GM12864 (cell line): ENCODE measurements around the gene TSGA10.
A peak's percentile ranks its signal among the peaks of the same experiment; 100 is the strongest.
"Not testable (repeated sequence)": the region's sequence is repeated elsewhere in the genome, so short reads cannot be mapped to it uniquely, and the experiment has no call there.

Source experiments
- DNase-seq: peaks from one replicate; pipeline ENCODE4 v3.0.0-alpha.2; 2011; ENCODE audit warnings: low read depth
- H3K4me3 ChIP-seq: 2 replicates; pipeline ENCODE4 v1.5.1; 2011; ENCODE audit warnings: mild to moderate bottlenecking, low read depth, low read length, control low read depth
- TF ChIP-seq, protein P1 (sequence below): IDR thresholded peaks from 2 replicates; pipeline ENCODE4 v1.5.1; 2011; ENCODE audit warnings: low read depth, mild to moderate bottlenecking, moderate library complexity, low read length, control low read depth, inconsistent platforms; ENCODE audit errors: missing control alignments

The TSGA10 gene, protein sequence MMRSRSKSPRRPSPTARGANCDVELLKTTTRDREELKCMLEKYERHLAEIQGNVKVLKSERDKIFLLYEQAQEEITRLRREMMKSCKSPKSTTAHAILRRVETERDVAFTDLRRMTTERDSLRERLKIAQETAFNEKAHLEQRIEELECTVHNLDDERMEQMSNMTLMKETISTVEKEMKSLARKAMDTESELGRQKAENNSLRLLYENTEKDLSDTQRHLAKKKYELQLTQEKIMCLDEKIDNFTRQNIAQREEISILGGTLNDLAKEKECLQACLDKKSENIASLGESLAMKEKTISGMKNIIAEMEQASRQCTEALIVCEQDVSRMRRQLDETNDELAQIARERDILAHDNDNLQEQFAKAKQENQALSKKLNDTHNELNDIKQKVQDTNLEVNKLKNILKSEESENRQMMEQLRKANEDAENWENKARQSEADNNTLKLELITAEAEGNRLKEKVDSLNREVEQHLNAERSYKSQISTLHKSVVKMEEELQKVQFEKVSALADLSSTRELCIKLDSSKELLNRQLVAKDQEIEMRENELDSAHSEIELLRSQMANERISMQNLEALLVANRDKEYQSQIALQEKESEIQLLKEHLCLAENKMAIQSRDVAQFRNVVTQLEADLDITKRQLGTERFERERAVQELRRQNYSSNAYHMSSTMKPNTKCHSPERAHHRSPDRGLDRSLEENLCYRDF

DNA sequence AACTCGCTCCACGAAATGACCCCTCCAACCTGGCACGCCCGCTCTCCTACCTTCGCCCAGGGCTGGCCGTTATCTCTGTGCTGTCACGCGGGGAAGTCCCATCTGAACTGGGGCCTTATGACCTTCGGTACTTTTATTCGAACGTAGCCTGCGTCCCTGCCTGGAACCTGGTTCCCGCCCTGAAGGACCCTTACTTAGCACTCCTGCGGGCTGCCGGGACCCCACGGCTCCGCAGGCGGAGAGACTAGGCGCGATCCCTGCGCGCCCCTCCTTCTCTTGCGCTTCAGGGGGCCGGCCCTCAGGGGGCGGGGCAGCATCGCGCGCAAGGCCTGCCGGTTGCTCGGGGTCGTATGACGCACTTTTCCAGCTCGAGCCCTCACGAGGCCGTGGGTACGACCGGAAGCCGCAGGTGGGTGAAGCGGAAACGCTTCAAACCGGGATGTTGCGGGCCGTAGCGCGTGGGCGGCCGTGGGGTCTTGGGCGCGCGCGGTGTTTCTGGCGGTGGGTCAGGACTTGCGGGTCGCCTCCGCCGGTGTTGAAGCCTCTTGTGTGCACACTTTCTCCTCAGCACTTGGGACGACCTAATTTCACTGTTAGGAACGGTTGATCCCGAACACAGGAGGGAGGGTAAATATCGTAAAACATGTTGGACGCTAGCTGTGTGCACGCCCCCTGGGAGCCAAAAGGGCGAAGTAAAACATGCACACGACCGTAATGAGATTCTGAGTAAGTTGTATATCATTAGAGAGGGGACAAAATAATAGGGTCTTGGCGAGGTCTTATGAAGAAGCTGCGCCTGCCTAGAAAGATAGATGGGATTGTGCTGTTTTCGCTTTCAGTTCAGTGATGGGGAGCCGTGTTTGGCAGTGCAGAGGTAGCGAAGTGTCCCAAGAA, at the start of gene TSGA10, which contains the start of gene LIPT1:
Gene TSGA10, minus strand, starts transcription at position 300 of the 894 bp plus-strand sequence. CDS start 45,503 bp downstream, outside the sequence.
Gene LIPT1, plus strand, starts transcription at position 325 of the 894 bp plus-strand sequence. CDS start 6,991 bp downstream, outside the sequence.
- DNase-seq = peak; percentile 86
- TF ChIP-seq, protein P1, sequence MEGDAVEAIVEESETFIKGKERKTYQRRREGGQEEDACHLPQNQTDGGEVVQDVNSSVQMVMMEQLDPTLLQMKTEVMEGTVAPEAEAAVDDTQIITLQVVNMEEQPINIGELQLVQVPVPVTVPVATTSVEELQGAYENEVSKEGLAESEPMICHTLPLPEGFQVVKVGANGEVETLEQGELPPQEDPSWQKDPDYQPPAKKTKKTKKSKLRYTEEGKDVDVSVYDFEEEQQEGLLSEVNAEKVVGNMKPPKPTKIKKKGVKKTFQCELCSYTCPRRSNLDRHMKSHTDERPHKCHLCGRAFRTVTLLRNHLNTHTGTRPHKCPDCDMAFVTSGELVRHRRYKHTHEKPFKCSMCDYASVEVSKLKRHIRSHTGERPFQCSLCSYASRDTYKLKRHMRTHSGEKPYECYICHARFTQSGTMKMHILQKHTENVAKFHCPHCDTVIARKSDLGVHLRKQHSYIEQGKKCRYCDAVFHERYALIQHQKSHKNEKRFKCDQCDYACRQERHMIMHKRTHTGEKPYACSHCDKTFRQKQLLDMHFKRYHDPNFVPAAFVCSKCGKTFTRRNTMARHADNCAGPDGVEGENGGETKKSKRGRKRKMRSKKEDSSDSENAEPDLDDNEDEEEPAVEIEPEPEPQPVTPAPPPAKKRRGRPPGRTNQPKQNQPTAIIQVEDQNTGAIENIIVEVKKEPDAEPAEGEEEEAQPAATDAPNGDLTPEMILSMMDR = peak; percentile 9
- peak within 1 kb of the TSS; percentile 70 for H3K4me3 ChIP-seq

DNA sequence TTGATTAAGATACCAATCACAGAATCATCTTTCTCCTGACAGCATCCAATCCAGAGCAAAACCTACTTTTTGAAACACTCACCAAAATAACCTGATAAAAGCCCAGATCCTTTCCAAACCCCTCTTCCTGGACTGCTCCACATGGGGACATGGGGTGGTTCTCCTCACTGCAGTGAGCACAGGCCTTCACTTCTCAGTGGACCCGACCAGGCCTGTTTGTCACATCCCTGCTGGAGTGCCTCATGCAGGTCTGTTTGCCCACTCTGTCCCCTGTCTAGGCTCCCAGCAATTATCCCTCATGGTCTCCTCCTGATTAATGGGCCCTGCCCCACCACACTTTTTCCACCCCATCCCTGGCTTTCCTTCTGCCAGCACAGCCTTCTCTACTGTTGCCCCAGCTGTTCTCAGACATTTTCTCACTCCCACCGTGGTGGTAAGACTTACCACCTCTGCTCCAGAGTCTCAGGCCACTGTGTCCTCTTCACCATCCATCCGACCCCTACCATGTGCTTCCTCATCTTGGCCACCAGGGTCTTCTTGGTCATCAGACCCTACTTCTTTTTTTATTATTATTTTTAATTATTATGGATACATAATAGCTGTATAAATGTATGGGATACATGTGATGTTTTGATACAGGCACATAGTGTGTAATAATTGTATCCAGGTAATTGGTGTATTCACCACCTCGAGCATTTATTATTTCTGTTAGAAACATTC, 47.4 kb upstream of the TSGA10 start:
- H3K4me3 ChIP-seq = no peak overlapping the region
- TF ChIP-seq, protein P1 = no peak
- no peak for DNase-seq

DNA sequence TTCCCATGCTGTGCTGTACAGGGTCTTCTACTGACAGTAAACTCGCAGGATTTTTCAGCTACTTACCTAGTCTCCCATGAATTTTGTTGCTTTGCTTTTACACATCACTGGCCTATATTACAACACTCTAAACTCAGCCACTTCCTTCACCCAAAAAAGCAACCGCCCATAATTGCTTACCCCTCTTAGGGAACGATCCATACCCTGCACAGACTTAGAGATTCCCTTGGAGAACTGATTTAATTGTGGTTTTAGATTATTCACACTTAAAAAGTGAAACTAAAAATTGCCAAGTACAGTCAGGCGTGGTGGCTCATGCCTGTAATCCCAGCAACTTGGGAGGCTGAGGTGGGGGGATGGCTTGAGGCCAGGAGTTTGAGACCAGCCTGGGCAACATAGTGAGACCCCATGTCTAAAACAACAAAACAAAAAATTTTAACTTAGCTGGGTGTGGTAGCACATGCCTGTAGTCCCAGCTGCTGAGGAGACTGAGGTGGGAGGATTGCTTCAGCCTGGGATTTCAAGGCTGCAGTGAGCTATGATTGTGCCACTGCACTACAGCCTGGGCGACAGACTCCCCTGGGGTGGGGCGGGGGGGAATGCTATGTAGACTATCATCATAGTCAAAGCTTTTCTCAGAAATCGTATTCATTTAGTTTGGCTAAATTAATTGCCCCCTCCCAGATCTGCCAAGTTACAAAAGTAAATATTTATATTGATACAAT, 45.5 kb upstream of the TSGA10 start:
- no peak overlapping the region for H3K4me3 ChIP-seq
- no peak for DNase-seq
- TF ChIP-seq, protein P1 = no peak

DNA sequence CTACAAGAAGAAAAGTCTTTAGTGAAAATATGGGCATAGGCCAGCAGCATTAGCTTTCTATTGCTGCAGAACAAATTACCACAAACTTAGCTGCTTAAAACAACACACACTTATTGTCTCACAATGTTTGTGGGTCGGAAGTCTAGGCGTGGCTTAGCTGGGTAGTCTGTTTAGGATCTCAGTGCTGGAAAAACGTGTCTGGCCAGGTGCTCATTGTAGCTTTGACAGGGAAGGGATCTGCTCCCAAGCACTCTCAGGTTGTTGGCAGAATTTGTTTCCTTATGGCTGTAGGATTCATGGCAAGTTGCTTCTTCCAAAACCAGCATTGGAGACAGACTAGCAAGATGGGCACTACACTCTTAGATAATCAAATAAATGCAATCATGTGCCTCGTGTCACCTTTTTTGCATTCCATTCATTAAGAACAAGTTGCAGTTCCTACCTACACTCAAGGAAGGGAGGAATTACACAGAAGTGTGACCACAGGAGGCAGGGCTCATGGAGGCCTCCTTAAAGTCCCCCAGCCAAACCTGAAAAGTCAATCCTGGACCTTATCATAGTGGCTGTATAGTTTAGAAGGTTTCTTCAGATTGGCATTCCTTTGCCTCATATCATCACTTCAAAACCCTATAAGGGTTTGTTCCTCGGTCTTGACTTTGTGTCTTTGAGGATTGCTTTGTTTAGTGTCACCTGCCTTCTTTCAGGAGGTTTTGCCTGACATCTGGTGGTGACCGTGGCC, 43.5 kb upstream of the TSGA10 start:
- DNase-seq = no peak
- TF ChIP-seq, protein P1 = no peak
- H3K4me3 ChIP-seq = no peak overlapping the region

DNA sequence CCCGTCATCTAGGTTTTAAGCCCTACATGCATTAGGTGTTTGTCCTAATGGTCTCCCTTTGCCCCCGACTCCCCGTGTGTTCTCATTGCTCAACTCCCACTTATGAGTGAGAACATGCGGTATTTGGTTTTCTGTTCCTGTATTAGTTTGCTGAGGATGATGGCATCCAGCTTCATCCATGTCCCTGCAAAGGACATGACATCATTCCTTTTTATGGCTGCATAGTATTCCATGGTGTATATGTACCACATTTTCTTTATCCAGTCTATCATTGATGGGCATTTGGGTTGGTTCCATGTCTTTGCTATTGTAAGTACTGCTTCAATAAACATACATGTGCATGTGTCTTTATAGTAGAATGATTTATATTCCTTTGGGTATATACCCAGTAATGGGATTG, 37.6 kb upstream of the TSGA10 start:
- H3K4me3 ChIP-seq, DNase-seq: not testable (repeated sequence)

DNA sequence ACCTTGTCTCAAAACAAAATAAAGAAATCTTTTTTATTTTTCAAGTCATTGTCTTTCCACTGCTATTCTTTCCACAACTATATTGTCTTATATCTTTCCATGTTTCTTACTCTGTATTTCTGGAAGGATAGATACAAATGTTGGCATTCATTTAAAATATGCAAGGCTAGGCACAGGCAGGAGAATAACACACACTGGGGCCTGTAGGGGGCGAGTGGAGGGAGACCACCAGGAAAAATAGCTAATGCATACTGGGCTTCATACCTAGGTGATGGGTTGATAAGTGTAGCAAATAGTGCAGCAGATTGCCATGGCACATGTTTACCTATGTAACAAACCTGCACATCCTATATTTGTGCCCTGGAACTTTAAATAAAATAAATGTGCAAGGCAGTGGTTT, 35.8 kb upstream of the TSGA10 start:
- H3K4me3 ChIP-seq = no peak overlapping the region
- TF ChIP-seq, protein P1 = no peak
- no peak for DNase-seq
